RWPE1 (cell line): ENCODE measurements around the gene ABL2.

Experiments
- CTCF ChIA-PET: fragments of 350-600 bp; sonication (Branson Sonifier 250); formaldehyde crosslinking; extraction: SDS; loops from one replicate; lab custom pipeline; 2021; lab: Yijun Ruan, JAX
- POLR2A ChIA-PET: fragments of 400-600 bp; formaldehyde crosslinking; extraction: SDS; loops from one replicate; lab custom pipeline; 2020; ENCODE audit warnings: antibody characterized with exemption; ENCODE audit not compliant: low non-redundant PET; lab: Yijun Ruan, JAX
- DNase-seq: peaks from one replicate; pipeline ENCODE4 v3.0.0; 2012; ENCODE audit warnings: low spot score
- H3K27ac ChIP-seq: fragments of 450-650 bp; 2 replicates; pipeline ENCODE4 v1.5.1; 2017
- CTCF ChIP-seq: fragments of 450-650 bp; conservative IDR thresholded peaks from 2 replicates; pipeline ENCODE4 v1.5.1; 2017; ENCODE audit warnings: low read depth, mild to moderate bottlenecking

Gene ABL2

GRCh38 chr1:179237222-179237621 is 7.7 kb upstream of the ABL2 start:
- no peak for TF ChIP-seq CTCF
- no peak overlapping the region for H3K27ac ChIP-seq
- POLR2A ChIA-PET = no interaction called here
- DNase-seq = no peak
- CTCF ChIA-PET = no interaction called here

- H3K27ac ChIP-seq = no peak overlapping the region
- ChIA-PET CTCF (interaction anchor here (0.7 kb wide), 1 partner anchor 460 kb away, joined by 3 read pairs; no protein-coding TSS in a partner anchor), POLR2A (no interaction called here)
- no peak for TF ChIP-seq CTCF
- no peak for DNase-seq
Observed at GRCh38 chr1:179234863-179235262, 5.4 kb upstream of the ABL2 start.

DNA sequence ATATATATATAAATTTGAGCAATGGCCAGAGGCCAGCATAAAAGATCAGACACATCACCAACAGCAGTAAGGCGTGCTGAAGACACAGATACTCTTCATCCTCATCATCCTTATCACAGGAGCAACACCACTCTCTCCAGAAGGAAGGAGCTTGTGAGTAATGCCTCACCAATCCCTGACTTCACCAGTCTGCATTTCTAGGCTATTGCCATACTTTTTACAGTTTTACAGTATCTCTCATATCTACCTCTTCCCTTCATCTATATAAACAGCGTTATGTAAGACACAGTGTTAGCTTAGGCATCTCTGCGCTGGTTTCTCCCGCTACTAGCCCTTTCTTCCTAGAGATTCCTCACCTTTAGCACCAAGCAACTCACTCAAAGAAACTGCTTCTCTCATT is 2.4 kb upstream of the ABL2 start:
- no peak overlapping the region for H3K27ac ChIP-seq
- no peak for TF ChIP-seq CTCF
- ChIA-PET POLR2A (no interaction called here), CTCF (interaction anchor here (0.6 kb wide), 1 partner anchor 119 kb away, joined by 5 read pairs; no protein-coding TSS in a partner anchor)
- no peak for DNase-seq

DNA sequence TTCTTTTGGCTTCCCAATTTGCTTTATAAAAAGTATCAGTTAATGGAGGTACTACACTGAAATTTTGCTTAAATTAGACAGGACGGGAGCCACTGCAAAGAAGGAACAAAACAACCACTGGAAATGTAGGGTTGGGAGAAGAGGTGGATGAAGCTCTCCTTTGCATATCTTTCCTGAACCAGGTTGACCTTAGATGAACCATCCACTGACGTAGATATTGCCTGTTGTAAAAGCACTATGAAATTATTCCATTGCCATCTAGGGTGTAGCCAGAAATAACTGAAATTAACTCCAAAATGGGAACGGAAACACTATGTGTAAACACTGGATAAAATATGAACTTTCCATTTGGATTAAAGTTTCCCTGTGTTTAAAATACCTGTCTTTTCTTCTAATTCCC is 1.2 kb upstream of the ABL2 start:
- ChIA-PET CTCF (no interaction called here), POLR2A (no interaction called here)
- H3K27ac ChIP-seq = no peak overlapping the region
- no peak for TF ChIP-seq CTCF
- DNase-seq = no peak

- CTCF ChIA-PET = no interaction called here
- peak; percentile 52 for DNase-seq
- no peak for TF ChIP-seq CTCF
- peak overlapping the region; percentile 80 for H3K27ac ChIP-seq
- POLR2A ChIA-PET = no interaction called here
Observed at GRCh38 chr1:179230251-179230650, 774 bp upstream of the ABL2 start.

DNA sequence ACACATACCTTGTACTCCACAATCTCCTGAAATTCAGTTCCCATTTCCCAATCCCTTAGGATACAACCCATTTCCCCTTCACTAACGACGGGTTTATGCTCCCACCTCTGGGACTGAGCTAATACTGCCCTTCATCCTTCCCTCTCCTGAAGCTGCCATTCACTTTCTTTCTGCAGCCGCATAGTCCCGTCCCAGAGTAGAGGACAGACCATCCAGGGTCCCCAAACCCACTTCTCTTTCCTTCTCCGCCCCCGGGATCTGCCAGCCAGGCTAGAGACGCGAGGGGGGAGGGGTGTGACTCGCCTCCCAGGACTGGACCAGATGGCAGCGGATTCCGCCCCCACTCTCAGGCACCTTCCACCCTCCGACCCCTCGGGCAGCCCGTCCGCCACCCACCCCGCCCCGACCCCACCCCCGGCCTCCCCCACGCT is 679 bp downstream of the ABL2 start:
- peak overlapping the region; percentile 80 for H3K27ac ChIP-seq

More for the DNA sequence above, 679 bp downstream of the ABL2 start:
- POLR2A ChIA-PET = no interaction called here
- CTCF ChIA-PET = no interaction called here
- no peak for TF ChIP-seq CTCF
- DNase-seq = peak; percentile 45
